Measurements from ENCODE around the gene TMEM150A.
"Not testable (repeated sequence)": the region's sequence is repeated elsewhere in the genome, so short reads cannot be mapped to it uniquely, and the experiment has no call there.

Gene TMEM150A

DNA sequence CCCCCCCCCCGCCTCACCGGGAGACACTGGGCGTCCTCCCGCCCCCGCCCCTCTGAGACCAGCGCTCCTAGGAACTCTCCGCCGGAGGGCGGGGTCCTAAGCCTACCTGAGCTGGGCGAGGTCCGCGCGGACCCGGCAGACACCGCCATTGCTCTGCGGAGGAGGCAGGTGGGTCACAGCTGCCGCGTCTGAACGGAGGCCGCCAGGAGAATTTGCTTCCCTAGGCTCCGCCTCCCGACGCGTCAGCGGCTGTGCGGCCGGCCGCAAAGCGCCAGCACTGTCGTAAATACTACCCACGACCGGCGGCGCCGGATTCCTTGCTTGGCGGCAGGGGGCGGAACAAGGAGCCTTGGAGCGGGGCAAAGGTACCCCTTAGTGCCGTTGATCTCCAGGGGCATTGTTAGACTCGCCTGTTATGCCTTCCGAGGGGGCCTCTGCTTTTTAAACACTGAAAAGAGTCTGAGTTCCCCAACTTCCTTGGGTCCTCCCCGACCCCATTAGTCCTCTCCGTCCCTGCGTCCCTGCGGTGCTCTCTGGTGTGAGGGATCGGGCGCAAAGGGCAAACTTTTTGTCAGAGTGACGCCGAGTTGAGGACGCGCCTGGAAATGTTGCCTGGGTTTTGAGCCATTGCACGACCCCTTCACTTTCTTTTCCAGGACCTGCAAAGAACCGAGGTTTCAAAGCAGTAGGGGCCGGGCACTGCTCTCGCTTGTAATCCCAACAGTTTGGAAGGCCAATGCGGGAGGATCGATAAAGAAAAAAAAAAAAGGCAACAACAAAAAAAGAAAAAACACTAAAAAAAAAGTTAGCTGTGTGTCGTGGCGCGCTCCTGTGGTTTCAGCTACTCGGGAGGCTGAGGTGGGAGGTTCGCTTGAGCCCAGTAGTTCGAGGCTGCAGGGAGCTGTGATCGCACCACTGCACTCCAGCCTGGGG, 41.0 kb downstream of the TMEM150A start, which contains the start of gene GGCX:
Gene GGCX (minus strand): TSS at position 214 of the 933 bp plus-strand sequence. CDS start 65 bp downstream, at position 149.
- peak; percentile 95 for DNase-seq

DNA sequence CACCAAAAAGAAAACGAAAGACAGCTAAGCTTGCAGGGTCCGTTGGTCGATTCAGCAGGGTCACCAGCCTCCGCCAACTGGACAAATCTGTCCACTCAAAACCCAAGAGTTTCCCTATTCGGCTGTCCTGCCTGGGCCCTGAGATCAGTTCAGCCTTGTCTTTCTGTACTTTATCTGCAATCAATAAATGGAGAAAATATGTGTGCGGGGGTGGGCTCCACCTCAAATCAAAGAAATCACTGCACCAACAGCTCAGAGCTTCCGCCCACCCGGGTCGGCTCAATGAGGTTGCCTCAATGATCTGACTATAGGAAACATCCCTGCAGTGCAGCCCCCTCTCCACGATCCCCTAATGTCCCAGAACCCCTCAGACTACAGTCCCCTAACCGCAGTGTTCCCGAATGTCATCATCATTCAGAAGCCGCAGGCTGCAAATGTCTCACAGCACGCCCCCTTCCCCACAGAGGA, 41.7 kb downstream of the TMEM150A start:
- DNase-seq: no peak

DNA sequence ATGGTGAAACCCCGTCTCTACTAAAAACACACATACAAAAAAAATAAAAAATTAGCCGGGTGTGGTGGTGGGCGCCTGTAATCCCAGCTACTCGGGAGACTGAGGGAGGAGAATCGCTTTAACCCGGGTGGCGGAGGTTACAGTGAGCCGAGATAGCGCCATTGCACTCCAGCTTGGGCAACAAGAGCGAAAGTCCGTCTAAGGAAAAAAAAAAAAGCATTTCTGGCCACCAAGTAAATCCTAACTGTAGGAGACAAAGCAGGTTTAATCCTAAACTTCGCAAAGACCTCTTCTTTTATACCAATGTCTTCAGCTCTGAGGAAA, 42.1 kb downstream of the TMEM150A start:
- DNase-seq: not testable (repeated sequence)

DNA sequence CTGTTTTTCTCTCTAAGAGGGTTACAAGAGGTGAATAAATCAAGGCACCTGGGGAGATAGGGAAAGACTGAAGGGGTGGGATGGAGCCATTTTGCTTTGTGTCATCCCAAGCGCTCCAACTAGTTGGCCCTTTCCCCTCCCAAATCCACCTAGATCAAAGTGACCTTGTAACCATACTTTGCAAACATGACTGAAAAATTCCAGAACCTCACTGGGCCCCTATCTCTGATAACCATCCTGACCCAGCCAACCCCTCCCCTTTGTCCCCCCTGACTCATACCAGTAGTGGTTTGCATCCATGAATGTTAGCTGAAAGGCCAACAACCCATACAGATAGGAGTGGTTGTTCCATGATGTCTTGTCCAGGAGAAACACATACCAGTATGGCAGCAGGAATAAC, 44.3 kb downstream of the TMEM150A start:
- no peak for DNase-seq

DNA sequence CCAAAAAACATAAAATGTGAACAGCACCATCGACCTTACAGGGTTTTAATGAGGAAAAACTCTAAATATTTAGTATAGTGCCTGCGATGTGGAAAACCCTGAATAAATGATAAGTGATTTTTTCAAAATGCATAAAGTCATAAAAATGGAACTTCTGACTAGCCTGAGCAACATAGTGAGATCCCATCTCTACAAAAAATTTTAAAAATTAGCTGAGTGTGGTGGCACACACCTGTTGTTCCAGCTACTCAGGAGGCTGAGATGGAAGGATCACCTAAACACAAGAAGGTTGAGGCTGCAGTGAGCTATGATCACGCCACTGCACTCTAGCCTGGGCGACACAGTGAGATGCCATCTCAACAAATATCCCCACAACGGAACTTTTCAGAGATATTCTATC, 45.4 kb downstream of the TMEM150A start:
- no peak for DNase-seq

DNA sequence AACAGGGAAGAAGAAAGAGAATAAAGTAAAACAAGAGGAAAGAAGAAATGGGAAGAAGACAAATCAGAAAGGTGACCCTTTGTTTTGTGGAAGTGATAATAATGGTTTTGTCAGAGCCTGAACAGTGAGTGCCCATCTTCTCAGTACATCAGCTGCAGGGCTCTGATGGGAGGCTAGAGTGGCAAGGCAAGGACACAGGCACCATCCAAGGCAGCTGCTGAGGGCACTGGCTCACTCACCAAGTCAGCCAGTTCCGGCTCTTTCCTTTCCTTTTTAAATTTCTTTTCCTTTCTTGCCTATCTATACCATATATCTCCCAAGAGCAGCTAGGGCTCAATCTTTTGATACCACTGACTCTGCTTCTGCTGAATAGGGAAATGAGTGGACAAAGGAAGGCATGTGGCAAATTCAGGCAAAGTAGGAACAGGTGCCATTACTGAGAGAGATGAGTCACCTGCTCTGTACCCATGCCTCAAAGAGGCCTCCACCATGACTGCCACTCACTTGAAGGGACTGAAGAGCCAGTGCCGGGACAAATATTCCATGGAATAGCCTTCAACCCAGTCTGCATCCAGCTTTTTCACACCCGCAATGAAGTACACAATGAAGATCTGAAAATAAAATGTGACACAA, 47.4 kb downstream of the TMEM150A start:
- no peak for DNase-seq

DNA sequence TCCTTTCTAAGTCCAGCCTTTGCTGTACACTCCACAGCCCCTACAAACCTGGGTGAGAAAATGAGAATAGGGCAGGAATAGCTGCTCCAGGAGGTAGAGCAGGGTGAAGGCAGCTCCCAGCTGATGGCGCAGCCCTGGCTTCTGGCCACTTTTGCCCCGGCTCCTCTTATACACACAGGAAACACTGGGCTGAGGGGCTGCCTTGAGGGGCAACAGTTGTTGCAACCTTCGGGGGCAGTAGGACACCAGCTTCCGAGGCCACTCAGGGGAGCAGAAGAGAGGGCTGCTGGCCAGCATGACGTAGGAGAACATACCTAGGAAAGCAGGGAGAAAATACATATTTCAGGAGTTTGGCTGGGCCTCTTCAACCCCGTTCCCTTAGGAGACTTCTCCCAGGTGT, 49.3 kb downstream of the TMEM150A start:
- no peak for DNase-seq

DNA sequence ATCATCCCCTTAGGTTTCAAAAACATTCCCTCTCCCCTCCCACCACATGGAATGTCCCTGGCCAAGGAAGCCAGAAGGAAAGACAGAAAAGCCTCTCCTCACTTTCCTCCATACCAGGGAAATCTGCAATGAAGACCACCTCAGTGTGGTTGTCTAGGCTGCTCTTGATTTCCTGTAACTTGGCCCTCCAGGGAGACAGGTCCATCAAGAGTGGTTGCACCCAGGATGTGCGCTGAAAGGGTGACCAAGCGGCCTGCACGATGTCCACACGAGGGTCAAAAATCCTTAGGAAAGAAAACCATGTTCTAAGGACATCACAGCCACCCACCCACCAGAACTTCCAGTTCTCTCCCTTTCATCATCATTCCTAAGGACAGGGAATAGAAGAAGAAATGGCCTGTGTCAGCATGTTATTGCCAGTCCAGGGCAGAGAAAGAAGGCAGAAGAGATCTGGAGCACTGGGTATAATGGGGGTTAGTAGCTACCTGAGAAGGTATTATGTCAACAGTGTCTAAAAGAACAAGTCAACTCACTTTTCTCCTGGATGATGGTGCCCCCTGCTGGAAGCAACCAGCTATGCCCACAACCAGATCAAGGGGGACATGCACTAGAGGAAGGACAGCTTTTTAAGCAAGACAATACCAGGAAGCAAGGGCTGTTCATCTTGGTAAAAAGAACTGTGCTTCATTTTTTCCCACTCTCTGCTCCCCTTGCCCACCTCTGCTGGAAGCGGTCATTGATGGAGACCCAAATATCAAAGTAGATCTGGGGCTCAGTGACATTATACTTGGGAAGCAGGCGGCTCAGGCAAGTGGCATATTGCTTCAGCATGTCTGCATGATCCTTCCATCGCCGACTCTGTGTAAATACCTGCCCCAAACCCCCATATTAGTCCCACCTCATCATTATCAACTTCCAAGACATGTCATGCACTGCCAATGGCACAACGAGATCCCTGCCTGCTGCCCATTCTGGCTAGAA, 50.5 kb downstream of the TMEM150A start:
- peak; percentile 93 for DNase-seq

DNA sequence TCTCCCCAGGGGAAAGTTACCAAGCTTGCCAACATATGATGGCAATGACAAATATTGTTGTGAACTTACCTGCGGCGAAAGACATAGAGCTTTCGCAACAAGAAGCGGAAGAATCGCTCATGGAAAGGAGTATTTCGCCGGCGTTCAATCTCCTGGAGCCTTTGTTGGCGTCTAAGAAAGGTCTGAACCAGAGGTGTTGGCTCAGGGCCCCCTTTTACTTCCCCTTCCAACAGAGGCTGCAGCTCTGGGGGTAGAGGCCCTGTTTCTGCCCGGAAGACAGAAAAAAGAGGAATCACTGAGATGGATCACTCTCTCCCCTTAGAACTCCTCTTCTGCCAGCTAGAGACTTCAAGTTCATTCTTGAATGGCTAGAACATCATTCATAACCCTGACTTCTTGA, 52.0 kb downstream of the TMEM150A start:
- no peak for DNase-seq

DNA sequence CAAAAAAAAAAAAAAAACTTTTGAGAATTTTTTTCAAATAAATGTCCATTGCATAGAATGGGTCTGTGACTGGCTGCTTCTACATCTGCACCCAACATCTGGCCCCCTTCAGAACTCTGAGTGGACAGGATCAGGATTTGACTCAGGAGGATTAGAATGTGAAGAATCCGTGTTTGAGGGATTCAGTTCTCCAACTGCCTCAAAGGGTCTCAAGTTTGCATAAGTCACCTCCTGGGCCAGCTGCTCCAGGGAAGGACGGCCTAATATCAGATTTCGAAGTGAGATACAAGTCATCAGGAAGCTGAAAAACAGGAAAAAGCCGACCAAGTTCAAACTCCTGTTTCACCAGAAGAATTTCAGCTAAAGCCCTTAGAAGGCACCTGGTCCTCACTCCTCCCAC, 52.7 kb downstream of the TMEM150A start:
- no peak for DNase-seq

DNA sequence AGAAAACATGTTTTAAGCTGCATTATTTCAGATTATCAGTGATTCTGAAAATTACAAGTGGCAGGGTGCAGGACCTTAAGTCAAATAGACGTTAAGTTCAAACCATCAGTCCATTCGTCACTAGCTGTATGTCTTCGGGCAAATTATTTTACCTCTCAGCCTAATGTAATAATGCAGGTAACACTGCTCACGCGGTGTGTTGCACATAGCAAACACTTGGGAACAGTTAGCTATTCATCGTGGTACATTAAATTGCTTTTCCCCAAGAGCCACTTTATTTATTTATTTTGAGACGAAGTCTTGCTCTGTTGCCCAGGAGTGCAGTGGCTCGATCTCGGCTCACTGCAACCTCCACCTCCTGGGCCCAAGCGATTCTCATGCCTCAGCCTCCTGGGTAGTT, 53.4 kb downstream of the TMEM150A start:
- DNase-seq: no peak

DNA sequence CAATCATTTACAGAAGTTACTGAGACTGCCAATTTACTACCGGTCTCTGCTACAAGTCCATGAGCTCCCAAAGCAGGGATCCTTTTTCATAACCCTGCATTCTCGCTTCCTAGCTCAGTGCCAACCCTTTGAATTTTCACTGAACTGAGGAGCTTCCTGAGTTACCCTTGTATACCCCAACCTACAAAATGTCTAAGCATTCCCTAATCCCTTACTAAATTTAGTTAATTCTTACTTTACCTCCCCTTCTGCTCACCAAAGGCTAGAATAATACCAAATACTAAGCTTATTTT, 53.9 kb downstream of the TMEM150A start:
- DNase-seq: no peak
